SH-SY5Y (cell line): Measurements from ENCODE around the gene ANKRD49.

ENCODE experiments used
- GATA2 ChIP-seq: IDR thresholded peaks from 2 replicates; pipeline ENCODE4 v1.6.1; 2011; ENCODE audit warnings: mild to moderate bottlenecking, low read depth, low read length
- GATA3 ChIP-seq: IDR thresholded peaks from 2 replicates; pipeline ENCODE4 v1.6.1; 2011; ENCODE audit warnings: low read depth, mild to moderate bottlenecking, low read length, moderate library complexity

The ANKRD49 gene

GRCh38 chr11:94525546-94526324 lies 32.0 kb downstream of the ANKRD49 start:
- TF ChIP-seq GATA2 (no peak), GATA3 (no peak)

- TF ChIP-seq GATA2 (no peak), GATA3 (no peak)
These were observed 33.1 kb downstream of the ANKRD49 start for GRCh38 chr11:94526645-94527438.

GRCh38 chr11:94528551-94528950 lies 34.8 kb downstream of the ANKRD49 start:
- no peak for TF ChIP-seq GATA2
- TF ChIP-seq GATA3, result no peak

- TF ChIP-seq GATA2, result no peak
- no peak for TF ChIP-seq GATA3
These were observed 38.4 kb downstream of the ANKRD49 start for GRCh38 chr11:94532211-94532610.

- TF ChIP-seq GATA3, result no peak
These were observed 39.4 kb downstream of the ANKRD49 start for GRCh38 chr11:94533206-94533605.

GRCh38 chr11:94533696-94534630 lies 40.2 kb downstream of the ANKRD49 start:
- no peak for TF ChIP-seq GATA2
- TF ChIP-seq GATA3, result no peak

GRCh38 chr11:94536386-94536785 lies 42.6 kb downstream of the ANKRD49 start:
- TF ChIP-seq GATA2 (no peak), GATA3 (no peak)

GRCh38 chr11:94537031-94537600 lies 43.3 kb downstream of the ANKRD49 start:
- TF ChIP-seq GATA3, result no peak
- no peak for TF ChIP-seq GATA2

GRCh38 chr11:94539420-94539819 lies 45.6 kb downstream of the ANKRD49 start:
- no peak for TF ChIP-seq GATA2
- TF ChIP-seq GATA3, result no peak

GRCh38 chr11:94543695-94544645 lies 50.2 kb downstream of the ANKRD49 start, which contains the start of gene FUT4:
TSS of gene FUT4 (plus strand) at chr11:94543921. CDS start at chr11:94544134, 213 bp downstream.
- no peak for TF ChIP-seq GATA2
- TF ChIP-seq GATA3, result no peak

- TF ChIP-seq GATA2, result no peak
- TF ChIP-seq GATA3, result no peak
These were observed 51.0 kb downstream of the ANKRD49 start for GRCh38 chr11:94544646-94545263.

- TF ChIP-seq GATA3, result no peak
- TF ChIP-seq GATA2, result no peak
These were observed 51.7 kb downstream of the ANKRD49 start for GRCh38 chr11:94545264-94546161.

GRCh38 chr11:94546162-94546470 lies 52.3 kb downstream of the ANKRD49 start:
- TF ChIP-seq GATA2, result no peak
